Activated CD8-positive, alpha-beta T cell treated with anti-CD3 and anti-CD28 coated beads for 36 hours (primary cell): ENCODE data around the gene CD163L1. TPM values are rescaled to one million over a fixed set of nuclear protein-coding genes. Genes with fewer than 3 reads are reported as not detected.

Experiments
- ATAC-seq: fragments of 200-7000 bp; cut with Tn5 transposase; one replicate; pipeline ENCODE4 v1.10.0; 2021; ENCODE audit warnings: mild to moderate bottlenecking, moderate library complexity
- CTCF ChIA-PET: fragments of 350-600 bp; sonication (Branson Sonifier 250); formaldehyde crosslinking; loops from one replicate; lab custom pipeline; 2021; ENCODE audit warnings: antibody characterized with exemption; lab: Charles Lee
- POLR2A ChIA-PET: fragments of 350-600 bp; sonication (Branson Sonifier 250); formaldehyde crosslinking; loops from one replicate; lab custom pipeline; 2021; ENCODE audit warnings: antibody characterized with exemption; lab: Charles Lee
- DNase-seq: peaks from one replicate; pipeline ENCODE4 v3.0.0-alpha.2; 2020
- H3K27ac Mint-ChIP-seq: one replicate; pipeline ENCODE4 v1.8.0; 2021; ENCODE audit warnings: mild to moderate bottlenecking, mixed read lengths
- H3K27me3 Mint-ChIP-seq: one replicate; pipeline ENCODE4 v1.8.0; 2021; ENCODE audit warnings: mixed read lengths
- H3K36me3 Mint-ChIP-seq: one replicate; pipeline ENCODE4 v1.8.0; 2021; ENCODE audit warnings: low read depth, mixed read lengths
- H3K4me1 Mint-ChIP-seq: one replicate; pipeline ENCODE4 v1.8.0; 2021; ENCODE audit warnings: low read depth, mixed read lengths
- H3K4me3 Mint-ChIP-seq: one replicate; pipeline ENCODE4 v1.8.0; 2021; ENCODE audit warnings: mild to moderate bottlenecking, moderate library complexity, mixed read lengths
- H3K9me3 Mint-ChIP-seq: one replicate; pipeline ENCODE4 v1.8.0; 2021; ENCODE audit warnings: mixed read lengths
- CTCF ChIP-seq: fragments of 200-600 bp; IDR thresholded peaks from one replicate; pipeline ENCODE4 v1.8.0; 2022; ENCODE audit warnings: antibody characterized with exemption, mild to moderate bottlenecking
- intact Hi-C: fragments of 100-400 bp; cut with micrococcal nuclease; formaldehyde crosslinking; loops from one replicate; pipeline ENCODE4 v1.10.0; 2022
- total RNA-seq, 2 experiments: library from RNA; stranded (reverse); gene quantifications; one replicate each; pipeline ENCODE4 v1.2.3, GENCODE V29; 2021

CD163L1 gene
- total RNA-seq, 2 experiments from 2014 or later: not detected

GRCh38 chr12:7310070-7310469 is 133.9 kb downstream of the CD163L1 start:
- Mint-ChIP-seq H3K27ac (no peak overlapping the region), H3K9me3 (no peaks in the 10 kb centered on the region), H3K27me3 (no peaks in the 10 kb centered on the region), H3K4me3 (no peak overlapping the region), H3K36me3 (no peaks in the 10 kb centered on the region), H3K4me1 (no peaks in the 10 kb centered on the region)
- POLR2A ChIA-PET: no interaction called here
- ATAC-seq (no peak), DNase-seq (no peak)
- intact Hi-C loops: no loop called here
- no peak for TF ChIP-seq CTCF
- CTCF ChIA-PET: interaction anchor here (1.5 kb wide), 1 partner anchor 12 kb away, joined by 3 read pairs; no protein-coding TSS in a partner anchor

Other genes with a start within 250 kb of the CD163L1 start
- gene ACSM4, start 140.1 kb downstream of the CD163L1 start, total RNA-seq: not detected
- not detected for gene CD163, start 59.6 kb upstream of the CD163L1 start, total RNA-seq
- not detected for gene APOBEC1, start 221.8 kb upstream of the CD163L1 start, total RNA-seq